Measurements from ENCODE around the gene FKBP1B. TPM values are rescaled to one million over a fixed set of nuclear protein-coding genes. Genes with fewer than 3 reads are reported as not detected.
"Not testable (repeated sequence)": the region's sequence is repeated elsewhere in the genome, so short reads cannot be mapped to it uniquely, and the experiment has no call there.

FKBP1B gene
- total and polyA plus RNA-seq, 2 donors (not counting 1 experiment from before 2014, with no cell fraction given) = 11.9 to 12.1 TPM

DNA sequence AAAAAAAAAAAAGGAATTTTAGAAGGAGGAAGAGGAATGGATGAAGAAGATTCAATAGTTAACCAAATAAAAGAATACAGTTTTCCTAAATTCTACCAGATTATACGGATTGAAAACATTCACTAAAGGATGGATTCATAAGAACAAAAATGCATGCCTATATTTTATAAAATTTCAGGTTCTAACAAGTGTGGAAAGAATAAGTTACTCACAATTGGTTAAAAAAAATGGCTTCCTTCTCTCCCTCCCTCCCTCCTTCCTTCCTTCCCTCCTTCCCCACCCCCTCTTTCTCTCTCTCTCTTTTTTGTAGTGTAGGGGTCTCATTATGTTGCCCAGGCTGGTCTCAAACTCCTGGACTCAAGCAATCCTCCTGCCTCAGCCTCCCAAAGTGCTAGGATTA is 36.7 kb downstream of the FKBP1B start:
- DNase-seq (ENCODE audit: low read depth in 2 of 2) = no peak

GRCh38 chr2:24087032-24087431 is 37.5 kb downstream of the FKBP1B start:
- H3K79me2 ChIP-seq (ENCODE audit: control insufficient read depth, insufficient read depth, low read length) = peaks cover 2% of the 10 kb centered on the region
- H3K4me3 ChIP-seq (replicated peaks in 1 of 4; ENCODE audit: control extremely low read depth in 1 of 4, insufficient read depth in 1 of 4, low read depth in 3 of 4, low read length in 4 of 4) = no peak overlapping the region
- no peak overlapping the region for H3K4me2 ChIP-seq (ENCODE audit: extremely low read depth, insufficient read depth, low read length)
- no peak overlapping the region for H2AFZ ChIP-seq (ENCODE audit: low read length)
- TF ChIP-seq CTCF (conservative IDR thresholded peaks at IDR 0.05 in 1 of 2, IDR thresholded peaks at IDR 0.05 in 1 of 2; ENCODE audit: low read depth in 1 of 2, low read length in 2 of 2) = no peak
- TF ChIP-seq EZH2 (IDR thresholded peaks at IDR 0.05; ENCODE audit: low read length, missing control alignments) = no peak
- no peaks in the 10 kb centered on the region for H3K36me3 ChIP-seq (ENCODE audit: control insufficient read depth, insufficient read depth, low read length)
- DNase-seq (ENCODE audit: low read depth in 2 of 2) = no peak
- no peaks in the 10 kb centered on the region for H3K9me3 ChIP-seq (ENCODE audit: control insufficient read depth, insufficient read depth, low read depth, low read length)
- H3K4me1 ChIP-seq (ENCODE audit: control insufficient read depth, extremely low read depth, insufficient read depth, low read length) = peaks cover 6% of the 10 kb centered on the region
- no peak overlapping the region for H3K27ac ChIP-seq (ENCODE audit: insufficient read depth, low read length)
- no peaks in the 10 kb centered on the region for H3K27me3 ChIP-seq (ENCODE audit: control insufficient read depth, insufficient read depth, low read length)
- H4K20me1 ChIP-seq (ENCODE audit: control insufficient read depth, extremely low read depth, insufficient read depth, low read length) = no peaks in the 10 kb centered on the region
- H3K9ac ChIP-seq (ENCODE audit: insufficient read depth, low read length) = no peak overlapping the region

More for the DNA sequence above, 36.7 kb downstream of the FKBP1B start:
- no peak overlapping the region for H3K4me3 ChIP-seq (replicated peaks in 1 of 4; ENCODE audit: control extremely low read depth in 1 of 4, insufficient read depth in 1 of 4, low read depth in 3 of 4, low read length in 4 of 4)
- H2AFZ ChIP-seq (ENCODE audit: low read length) = no peak overlapping the region
- H3K9me3 ChIP-seq (ENCODE audit: control insufficient read depth, insufficient read depth, low read depth, low read length) = no peaks in the 10 kb centered on the region
- H3K27me3 ChIP-seq (ENCODE audit: control insufficient read depth, insufficient read depth, low read length) = no peaks in the 10 kb centered on the region
- H3K79me2 ChIP-seq (ENCODE audit: control insufficient read depth, insufficient read depth, low read length) = peaks cover 2% of the 10 kb centered on the region
- H3K27ac ChIP-seq (ENCODE audit: insufficient read depth, low read length) = no peak overlapping the region
- no peak overlapping the region for H3K4me2 ChIP-seq (ENCODE audit: extremely low read depth, insufficient read depth, low read length)
- H3K4me1 ChIP-seq (ENCODE audit: control insufficient read depth, extremely low read depth, insufficient read depth, low read length) = peaks cover 9% of the 10 kb centered on the region
- peaks cover 2% of the 10 kb centered on the region for H3K36me3 ChIP-seq (ENCODE audit: control insufficient read depth, insufficient read depth, low read length)
- no peaks in the 10 kb centered on the region for H4K20me1 ChIP-seq (ENCODE audit: control insufficient read depth, extremely low read depth, insufficient read depth, low read length)
- no peak overlapping the region for H3K9ac ChIP-seq (ENCODE audit: insufficient read depth, low read length)
- TF ChIP-seq EZH2 (IDR thresholded peaks at IDR 0.05; ENCODE audit: low read length, missing control alignments) (no peak), CTCF (conservative IDR thresholded peaks at IDR 0.05 in 1 of 2, IDR thresholded peaks at IDR 0.05 in 1 of 2; ENCODE audit: low read depth in 1 of 2, low read length in 2 of 2) (no peak)

- DNase-seq (ENCODE audit: low read depth in 2 of 2) = no peak
- TF ChIP-seq CTCF (conservative IDR thresholded peaks at IDR 0.05 in 1 of 2, IDR thresholded peaks at IDR 0.05 in 1 of 2; ENCODE audit: low read depth in 1 of 2, low read length in 2 of 2) (no peak), EZH2 (IDR thresholded peaks at IDR 0.05; ENCODE audit: low read length, missing control alignments) (no peak)
Observed at GRCh38 chr2:24088821-24089359, 39.3 kb downstream of the FKBP1B start.

GRCh38 chr2:24093270-24093669 is 43.7 kb downstream of the FKBP1B start:
- H3K79me2 ChIP-seq (ENCODE audit: control insufficient read depth, insufficient read depth, low read length); DNase-seq (ENCODE audit: low read depth in 2 of 2); H3K9ac ChIP-seq (ENCODE audit: insufficient read depth, low read length); H2AFZ ChIP-seq (ENCODE audit: low read length); H4K20me1 ChIP-seq (ENCODE audit: control insufficient read depth, extremely low read depth, insufficient read depth, low read length); H3K4me1 ChIP-seq (ENCODE audit: control insufficient read depth, extremely low read depth, insufficient read depth, low read length); H3K27me3 ChIP-seq (ENCODE audit: control insufficient read depth, insufficient read depth, low read length); H3K36me3 ChIP-seq (ENCODE audit: control insufficient read depth, insufficient read depth, low read length); H3K4me3 ChIP-seq (replicated peaks in 1 of 4; ENCODE audit: control extremely low read depth in 1 of 4, insufficient read depth in 1 of 4, low read depth in 3 of 4, low read length in 4 of 4); H3K9me3 ChIP-seq (ENCODE audit: control insufficient read depth, insufficient read depth, low read depth, low read length); H3K27ac ChIP-seq (ENCODE audit: insufficient read depth, low read length); H3K4me2 ChIP-seq (ENCODE audit: extremely low read depth, insufficient read depth, low read length): not testable (repeated sequence)

More at GRCh38 chr2:24088821-24089359, 39.3 kb downstream of the FKBP1B start:
- no peaks in the 10 kb centered on the region for H3K9me3 ChIP-seq (ENCODE audit: control insufficient read depth, insufficient read depth, low read depth, low read length)
- no peak overlapping the region for H3K4me2 ChIP-seq (ENCODE audit: extremely low read depth, insufficient read depth, low read length)
- no peaks in the 10 kb centered on the region for H4K20me1 ChIP-seq (ENCODE audit: control insufficient read depth, extremely low read depth, insufficient read depth, low read length)
- no peaks in the 10 kb centered on the region for H3K27me3 ChIP-seq (ENCODE audit: control insufficient read depth, insufficient read depth, low read length)
- no peak overlapping the region for H3K9ac ChIP-seq (ENCODE audit: insufficient read depth, low read length)
- H3K36me3 ChIP-seq (ENCODE audit: control insufficient read depth, insufficient read depth, low read length) = no peaks in the 10 kb centered on the region
- no peaks in the 10 kb centered on the region for H3K79me2 ChIP-seq (ENCODE audit: control insufficient read depth, insufficient read depth, low read length)
- no peak overlapping the region for H3K27ac ChIP-seq (ENCODE audit: insufficient read depth, low read length)
- H2AFZ ChIP-seq (ENCODE audit: low read length) = no peak overlapping the region
- H3K4me3 ChIP-seq (replicated peaks in 1 of 4; ENCODE audit: control extremely low read depth in 1 of 4, insufficient read depth in 1 of 4, low read depth in 3 of 4, low read length in 4 of 4) = no peak overlapping the region
- peaks cover 5% of the 10 kb centered on the region for H3K4me1 ChIP-seq (ENCODE audit: control insufficient read depth, extremely low read depth, insufficient read depth, low read length)

DNA sequence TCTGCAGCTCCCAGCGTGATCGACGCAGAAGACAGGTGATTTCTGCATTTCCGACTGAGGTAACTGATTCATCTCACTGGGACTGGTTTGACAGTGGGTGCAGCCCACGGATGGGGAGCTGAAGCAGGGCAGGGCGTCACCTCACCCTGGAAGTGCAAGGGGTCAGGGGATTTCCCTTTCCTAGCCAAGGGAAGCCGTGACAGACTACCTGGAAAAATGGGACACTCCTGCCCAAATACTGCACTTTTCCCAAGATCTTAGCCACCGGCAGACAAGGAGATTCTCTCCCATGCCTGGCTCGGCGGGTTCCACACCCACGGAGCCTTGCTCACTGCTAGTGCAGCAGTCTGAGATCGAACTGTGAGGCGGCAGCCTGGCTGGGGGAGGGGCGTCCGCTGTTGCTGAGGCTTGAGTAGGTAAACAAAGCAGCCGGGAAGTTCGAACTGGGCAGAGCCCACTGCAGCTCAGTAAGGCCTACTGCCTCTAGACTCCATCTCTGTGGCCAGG is 45.7 kb downstream of the FKBP1B start:
- H3K4me2 ChIP-seq (ENCODE audit: extremely low read depth, insufficient read depth, low read length); H3K9ac ChIP-seq (ENCODE audit: insufficient read depth, low read length); DNase-seq (ENCODE audit: low read depth in 2 of 2); H3K79me2 ChIP-seq (ENCODE audit: control insufficient read depth, insufficient read depth, low read length); H2AFZ ChIP-seq (ENCODE audit: low read length); H3K9me3 ChIP-seq (ENCODE audit: control insufficient read depth, insufficient read depth, low read depth, low read length); H4K20me1 ChIP-seq (ENCODE audit: control insufficient read depth, extremely low read depth, insufficient read depth, low read length); H3K27ac ChIP-seq (ENCODE audit: insufficient read depth, low read length); H3K4me1 ChIP-seq (ENCODE audit: control insufficient read depth, extremely low read depth, insufficient read depth, low read length); H3K36me3 ChIP-seq (ENCODE audit: control insufficient read depth, insufficient read depth, low read length); H3K27me3 ChIP-seq (ENCODE audit: control insufficient read depth, insufficient read depth, low read length); H3K4me3 ChIP-seq (replicated peaks in 1 of 4; ENCODE audit: control extremely low read depth in 1 of 4, insufficient read depth in 1 of 4, low read depth in 3 of 4, low read length in 4 of 4): not testable (repeated sequence)

Data from fibroblast of lung (primary cell).